ACC112 (cell line): ENCODE measurements around the gene USH2A.
"Not testable (repeated sequence)": the region's sequence is repeated elsewhere in the genome, so short reads cannot be mapped to it uniquely, and the experiment has no call there.

Experiments used
- H2AFZ ChIP-seq: fragments of 200-600 bp; sonication (generic); one replicate; pipeline ENCODE4 v1.6.0; 2017; ENCODE audit warnings: antibody characterized with exemption, low read length; ENCODE audit not compliant: unreplicated experiment
- H3K27ac ChIP-seq: fragments of 200-600 bp; sonication (generic); 2 replicates; pipeline ENCODE4 v1.5.1; 2014; ENCODE audit warnings: low read depth, mild to moderate bottlenecking, antibody characterized with exemption, low read length, moderate library complexity
- H3K27me3 ChIP-seq: fragments of 200-600 bp; sonication (generic); 2 replicates; pipeline ENCODE4 v1.6.1; 2014; ENCODE audit warnings: mild to moderate bottlenecking, antibody characterized with exemption, low read length, moderate library complexity, mixed read lengths; ENCODE audit not compliant: insufficient read depth
- H3K36me3 ChIP-seq: fragments of 200-600 bp; sonication (generic); 2 replicates; pipeline ENCODE4 v1.6.1; 2016; ENCODE audit warnings: mild to moderate bottlenecking, antibody characterized with exemption, low read length, moderate library complexity, mixed read lengths; ENCODE audit not compliant: insufficient read depth
- H3K4me1 ChIP-seq: fragments of 200-600 bp; sonication (generic); one replicate; pipeline ENCODE4 v1.6.1; 2016; ENCODE audit warnings: low read length, mixed read lengths; ENCODE audit not compliant: insufficient read depth, unreplicated experiment, control insufficient read depth
- H3K4me3 ChIP-seq: fragments of 200-600 bp; sonication (generic); 2 replicates; pipeline ENCODE4 v1.5.1; 2014; ENCODE audit warnings: mild to moderate bottlenecking, low read depth, low read length
- H3K79me2 ChIP-seq: fragments of 200-600 bp; sonication (generic); one replicate; pipeline ENCODE4 v1.6.0; 2016; ENCODE audit warnings: low read length; ENCODE audit not compliant: control insufficient read depth, unreplicated experiment, insufficient read depth

USH2A gene

GRCh38 chr1:216032961-216033614, 390.2 kb downstream of the USH2A start:
- no peak overlapping the region for H3K27ac ChIP-seq
- no peaks in the 10 kb centered on the region for H3K36me3 ChIP-seq
- no peaks in the 10 kb centered on the region for H3K27me3 ChIP-seq
- H3K4me3 ChIP-seq, result no peak overlapping the region
- no peak overlapping the region for H2AFZ ChIP-seq
- no peaks in the 10 kb centered on the region for H3K4me1 ChIP-seq
- no peaks in the 10 kb centered on the region for H3K79me2 ChIP-seq

- Histone ChIP-seq H2AFZ (peak overlapping the region; percentile 25), H3K4me1 (no peaks in the 10 kb centered on the region), H3K79me2 (no peaks in the 10 kb centered on the region), H3K27me3 (no peaks in the 10 kb centered on the region), H3K27ac (no peak overlapping the region), H3K4me3 (no peak overlapping the region), H3K36me3 (no peaks in the 10 kb centered on the region)
Measured at GRCh38 chr1:216032284-216032683, 391.0 kb downstream of the USH2A start.

- H3K36me3 ChIP-seq, result no peaks in the 10 kb centered on the region
- H3K79me2 ChIP-seq, result no peaks in the 10 kb centered on the region
- no peak overlapping the region for H3K27ac ChIP-seq
- no peak overlapping the region for H3K4me3 ChIP-seq
- H3K4me1 ChIP-seq, result no peaks in the 10 kb centered on the region
- no peak overlapping the region for H2AFZ ChIP-seq
- H3K27me3 ChIP-seq, result no peaks in the 10 kb centered on the region
Measured at GRCh38 chr1:216028631-216029030, 394.6 kb downstream of the USH2A start.

GRCh38 chr1:216024546-216024945, 398.7 kb downstream of the USH2A start:
- Histone ChIP-seq H3K27me3 (no peaks in the 10 kb centered on the region), H3K79me2 (no peaks in the 10 kb centered on the region), H2AFZ (no peak overlapping the region), H3K4me1 (no peaks in the 10 kb centered on the region), H3K27ac (no peak overlapping the region), H3K4me3 (no peak overlapping the region), H3K36me3 (no peaks in the 10 kb centered on the region)

- H3K4me3 ChIP-seq, result no peak overlapping the region
- no peaks in the 10 kb centered on the region for H3K79me2 ChIP-seq
- H3K36me3 ChIP-seq, result no peaks in the 10 kb centered on the region
- H2AFZ ChIP-seq, result no peak overlapping the region
- H3K4me1 ChIP-seq, result no peaks in the 10 kb centered on the region
- no peaks in the 10 kb centered on the region for H3K27me3 ChIP-seq
- no peak overlapping the region for H3K27ac ChIP-seq
Measured at GRCh38 chr1:216020743-216021345, 402.4 kb downstream of the USH2A start.

GRCh38 chr1:216015116-216015515, 408.1 kb downstream of the USH2A start:
- Histone ChIP-seq H3K4me1 (no peaks in the 10 kb centered on the region), H3K79me2 (no peaks in the 10 kb centered on the region), H3K36me3 (no peaks in the 10 kb centered on the region), H2AFZ (no peak overlapping the region), H3K27me3 (no peaks in the 10 kb centered on the region), H3K4me3 (no peak overlapping the region), H3K27ac (no peak overlapping the region)

- no peaks in the 10 kb centered on the region for H3K36me3 ChIP-seq
- no peaks in the 10 kb centered on the region for H3K79me2 ChIP-seq
- no peak overlapping the region for H2AFZ ChIP-seq
- H3K4me1 ChIP-seq, result no peaks in the 10 kb centered on the region
- no peak overlapping the region for H3K27ac ChIP-seq
- H3K4me3 ChIP-seq, result no peak overlapping the region
- H3K27me3 ChIP-seq, result no peaks in the 10 kb centered on the region
Measured at GRCh38 chr1:216014086-216014485, 409.2 kb downstream of the USH2A start.

GRCh38 chr1:216009456-216009855, 413.8 kb downstream of the USH2A start:
- not testable (repeated sequence) for H3K27me3 ChIP-seq, H3K27ac ChIP-seq, H3K4me1 ChIP-seq, H3K4me3 ChIP-seq, H3K36me3 ChIP-seq, H2AFZ ChIP-seq, H3K79me2 ChIP-seq

- H3K27ac ChIP-seq, result no peak overlapping the region
- no peak overlapping the region for H3K4me3 ChIP-seq
- no peaks in the 10 kb centered on the region for H3K79me2 ChIP-seq
- H2AFZ ChIP-seq, result no peak overlapping the region
- no peaks in the 10 kb centered on the region for H3K4me1 ChIP-seq
- no peaks in the 10 kb centered on the region for H3K27me3 ChIP-seq
- H3K36me3 ChIP-seq, result no peaks in the 10 kb centered on the region
Measured at GRCh38 chr1:216005916-216006315, 417.3 kb downstream of the USH2A start.

GRCh38 chr1:215992620-215993019, 430.6 kb downstream of the USH2A start:
- no peak overlapping the region for H2AFZ ChIP-seq
- H3K4me3 ChIP-seq, result no peak overlapping the region
- H3K27ac ChIP-seq, result no peak overlapping the region
- H3K27me3 ChIP-seq, result no peaks in the 10 kb centered on the region
- no peaks in the 10 kb centered on the region for H3K4me1 ChIP-seq
- no peaks in the 10 kb centered on the region for H3K36me3 ChIP-seq
- H3K79me2 ChIP-seq, result no peaks in the 10 kb centered on the region

- H2AFZ ChIP-seq, result no peak overlapping the region
- no peak overlapping the region for H3K27ac ChIP-seq
- no peaks in the 10 kb centered on the region for H3K27me3 ChIP-seq
- H3K36me3 ChIP-seq, result no peaks in the 10 kb centered on the region
- H3K4me1 ChIP-seq, result no peaks in the 10 kb centered on the region
- H3K79me2 ChIP-seq, result no peaks in the 10 kb centered on the region
- H3K4me3 ChIP-seq, result no peak overlapping the region
Measured at GRCh38 chr1:215987092-215987875, 436.0 kb downstream of the USH2A start.
